ENCODE results near the gene ETFBKMT.

The ETFBKMT gene

DNA sequence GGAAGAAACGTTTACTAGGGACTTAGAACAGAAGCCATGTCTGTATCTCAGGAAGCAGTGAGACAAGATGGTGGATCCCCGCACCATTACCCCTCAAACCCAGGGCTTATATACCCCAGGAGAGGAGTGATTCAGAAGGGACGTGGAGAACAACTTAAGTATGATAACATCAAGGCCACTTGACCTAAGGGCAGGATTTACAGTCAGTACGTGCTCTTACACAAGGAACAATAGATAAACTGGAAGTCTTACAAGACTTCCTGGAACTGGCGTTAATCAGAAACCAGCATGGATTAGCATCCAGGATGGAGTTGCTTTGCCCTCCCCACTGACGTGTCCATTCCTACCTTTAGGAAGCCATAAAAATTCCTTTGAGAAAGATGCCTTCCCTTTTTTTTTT, 8.6 kb upstream of the ETFBKMT start:
- ChIA-PET POLR2A (no interaction called here), CTCF (interaction anchor here (3.4 to 3.8 kb wide), 3 partner anchors 410 to 661 kb away, joined by 27 to 89 read pairs (median 31); no protein-coding TSS in a partner anchor)
- H3K4me3 ChIP-seq (ENCODE audit: low read depth, low read length): no peak overlapping the region
- TF ChIP-seq, protein P1, sequence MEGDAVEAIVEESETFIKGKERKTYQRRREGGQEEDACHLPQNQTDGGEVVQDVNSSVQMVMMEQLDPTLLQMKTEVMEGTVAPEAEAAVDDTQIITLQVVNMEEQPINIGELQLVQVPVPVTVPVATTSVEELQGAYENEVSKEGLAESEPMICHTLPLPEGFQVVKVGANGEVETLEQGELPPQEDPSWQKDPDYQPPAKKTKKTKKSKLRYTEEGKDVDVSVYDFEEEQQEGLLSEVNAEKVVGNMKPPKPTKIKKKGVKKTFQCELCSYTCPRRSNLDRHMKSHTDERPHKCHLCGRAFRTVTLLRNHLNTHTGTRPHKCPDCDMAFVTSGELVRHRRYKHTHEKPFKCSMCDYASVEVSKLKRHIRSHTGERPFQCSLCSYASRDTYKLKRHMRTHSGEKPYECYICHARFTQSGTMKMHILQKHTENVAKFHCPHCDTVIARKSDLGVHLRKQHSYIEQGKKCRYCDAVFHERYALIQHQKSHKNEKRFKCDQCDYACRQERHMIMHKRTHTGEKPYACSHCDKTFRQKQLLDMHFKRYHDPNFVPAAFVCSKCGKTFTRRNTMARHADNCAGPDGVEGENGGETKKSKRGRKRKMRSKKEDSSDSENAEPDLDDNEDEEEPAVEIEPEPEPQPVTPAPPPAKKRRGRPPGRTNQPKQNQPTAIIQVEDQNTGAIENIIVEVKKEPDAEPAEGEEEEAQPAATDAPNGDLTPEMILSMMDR (IDR thresholded peaks at IDR 0.05; ENCODE audit: insufficient read depth, low read length, missing control alignments): no peak
- no peak for DNase-seq (ENCODE audit: low read depth, low spot score)

DNA sequence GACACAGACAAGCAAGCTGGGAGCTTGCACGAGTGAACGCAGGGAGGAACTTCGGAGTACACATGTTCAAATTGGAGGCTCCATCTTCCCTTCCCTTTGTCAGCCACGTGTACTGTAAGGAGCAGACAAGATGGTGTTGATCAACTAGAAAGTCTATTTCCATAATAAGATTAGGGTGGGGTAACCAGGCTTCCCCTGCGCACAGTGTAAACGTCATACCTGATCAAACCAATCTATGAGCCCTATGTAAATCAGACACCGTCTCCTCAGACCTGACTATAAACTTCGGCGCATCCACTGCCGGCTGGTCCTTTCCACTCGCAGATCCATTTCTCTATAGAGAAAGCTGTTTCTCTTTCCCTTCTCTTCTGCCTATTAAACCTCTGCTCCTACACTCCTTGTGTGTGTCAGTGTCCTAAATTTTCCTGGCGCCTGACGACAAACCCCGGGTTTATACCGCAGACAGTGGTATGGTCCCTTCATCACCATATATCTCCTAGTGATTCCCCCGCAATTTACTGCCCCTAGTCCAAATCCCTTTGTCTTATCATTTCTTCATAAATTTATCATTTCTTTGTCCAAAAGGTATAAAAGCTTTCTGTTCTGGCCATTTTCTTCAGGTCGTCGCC, 7.5 kb upstream of the ETFBKMT start:
- peak overlapping the region; percentile 25 for H3K4me3 ChIP-seq (ENCODE audit: low read depth, low read length)
- TF ChIP-seq, protein P1 (IDR thresholded peaks at IDR 0.05; ENCODE audit: insufficient read depth, low read length, missing control alignments): no peak
- ChIA-PET CTCF (interaction anchor here (0.8 to 3.8 kb wide), 27 partner anchors 10 to 1103 kb away, joined by 3 to 89 read pairs (median 5); partner anchors contain the start of genes AMN1 and YARS2), POLR2A (interaction anchor here (0.7 to 1.5 kb wide), 2 partner anchors 250 to 1103 kb away, joined by 3 to 4 read pairs; partner anchors contain the start of gene YARS2)
- no peak for DNase-seq (ENCODE audit: low read depth, low spot score)

DNA sequence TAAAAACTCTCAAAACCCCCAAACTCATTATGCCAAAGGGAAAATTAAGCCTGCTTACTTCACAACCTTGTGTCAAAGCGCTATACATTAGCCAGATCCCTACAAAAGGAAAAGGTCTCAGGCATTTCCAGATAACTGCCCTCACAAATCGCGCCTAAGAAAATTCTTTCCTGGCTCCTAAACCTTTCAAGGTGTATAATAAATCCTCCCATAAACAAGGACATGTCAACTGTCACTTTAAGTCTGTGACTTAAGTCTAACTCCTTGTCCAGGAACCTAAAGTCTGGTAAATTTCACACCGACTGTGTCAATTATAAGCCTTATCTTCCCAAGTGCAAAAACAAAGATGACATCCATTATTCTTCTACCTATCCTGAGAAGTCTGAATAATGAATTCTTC, 4.3 kb upstream of the ETFBKMT start:
- DNase-seq (ENCODE audit: low read depth, low spot score): no peak
- ChIA-PET CTCF (interaction anchor here (0.7 to 2.2 kb wide), 3 partner anchors 9 to 656 kb away, joined by 3 to 10 read pairs (median 5); no protein-coding TSS in a partner anchor), POLR2A (interaction anchor here (0.6 kb wide), 1 partner anchor 250 kb away, joined by 4 read pairs; no protein-coding TSS in a partner anchor)
- H3K4me3 ChIP-seq (ENCODE audit: low read depth, low read length): no peak overlapping the region
- TF ChIP-seq, protein P1 (IDR thresholded peaks at IDR 0.05; ENCODE audit: insufficient read depth, low read length, missing control alignments): no peak

DNA sequence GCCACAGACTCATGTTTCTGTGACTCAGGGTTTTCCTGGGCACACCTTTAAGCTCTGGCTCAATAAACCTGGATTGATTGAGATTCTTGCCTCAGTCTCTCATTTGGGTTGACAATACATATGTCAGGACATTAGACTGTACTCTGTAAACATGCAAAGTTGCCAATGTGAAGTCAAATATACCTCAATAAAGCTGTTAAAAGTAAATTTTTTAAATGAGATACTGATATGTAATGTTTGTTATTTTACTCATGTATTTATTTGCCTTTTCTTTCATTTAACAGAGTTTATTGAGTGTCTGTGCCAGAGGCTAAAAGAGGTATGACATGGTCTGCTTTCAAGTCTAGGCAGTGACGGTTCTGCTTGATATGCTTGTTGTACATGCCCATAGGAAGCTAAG, 3.7 kb upstream of the ETFBKMT start:
- POLR2A ChIA-PET: interaction anchor here (0.6 kb wide), 1 partner anchor 251 kb away, joined by 4 read pairs; no protein-coding TSS in a partner anchor
- DNase-seq (ENCODE audit: low read depth, low spot score): no peak
- TF ChIP-seq, protein P1 (IDR thresholded peaks at IDR 0.05; ENCODE audit: insufficient read depth, low read length, missing control alignments): no peak
- CTCF ChIA-PET: interaction anchor here (0.7 to 2.2 kb wide), 5 partner anchors 9 to 656 kb away, joined by 3 to 10 read pairs (median 3); no protein-coding TSS in a partner anchor
- no peak overlapping the region for H3K4me3 ChIP-seq (ENCODE audit: low read depth, low read length)

DNA sequence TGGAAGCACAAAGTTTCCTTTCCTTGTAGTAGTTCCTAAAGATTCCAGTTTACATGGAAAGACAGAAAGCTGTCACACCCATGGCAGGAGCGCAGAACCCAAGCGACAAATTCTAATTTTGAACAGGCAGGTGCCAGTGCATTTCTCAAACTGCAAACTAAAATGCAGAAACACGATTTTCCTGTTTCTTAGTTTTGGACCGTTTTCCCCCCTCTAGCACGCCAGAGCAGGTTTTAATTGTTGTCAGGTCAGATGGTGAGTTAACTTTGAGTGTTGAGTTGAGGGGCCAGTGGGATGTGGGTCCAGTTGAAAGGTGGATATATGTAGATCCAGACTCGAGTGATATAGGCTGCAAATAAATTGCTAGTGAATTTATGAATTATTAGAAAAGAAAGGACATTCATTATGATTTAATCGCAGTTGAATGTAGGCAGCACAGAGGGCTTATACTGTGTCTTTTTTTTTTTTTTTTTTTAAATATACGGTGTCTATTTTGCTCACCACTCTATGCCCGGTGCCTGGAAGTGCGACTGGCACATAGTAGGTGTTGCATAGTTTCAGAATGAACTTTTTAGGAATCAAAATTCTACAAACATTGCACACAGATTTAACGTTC, 909 bp upstream of the ETFBKMT start:
- no peak for DNase-seq (ENCODE audit: low read depth, low spot score)
- POLR2A ChIA-PET: interaction anchor here (0.6 kb wide), 1 partner anchor 301 kb away, joined by 3 read pairs; the partner anchor contains the start of gene RESF1
- TF ChIP-seq, protein P1 (IDR thresholded peaks at IDR 0.05; ENCODE audit: insufficient read depth, low read length, missing control alignments): no peak
- CTCF ChIA-PET: interaction anchor here (0.9 to 1.9 kb wide), 3 partner anchors 378 to 402 kb away, joined by 3 to 4 read pairs (median 4); no protein-coding TSS in a partner anchor
- peak overlapping the region; percentile 87 for H3K4me3 ChIP-seq (ENCODE audit: low read depth, low read length)
